Right ventricle myocardium inferior (tissue), 1 donor: ENCODE measurements around the gene ZYG11A. TPM values are rescaled to one million over a fixed set of nuclear protein-coding genes. Genes with fewer than 3 reads are reported as not detected.
"Not testable (repeated sequence)": the region's sequence is repeated elsewhere in the genome, so short reads cannot be mapped to it uniquely, and the experiment has no call there.

Experiments used
- ATAC-seq: fragments of 200-7000 bp; cut with Tn5 transposase; one replicate; pipeline ENCODE4 v1.9.1; 2020; ENCODE audit warnings: mild to moderate bottlenecking, moderate library complexity
- DNase-seq: peaks from one replicate; pipeline ENCODE4 v3.0.0; 2021; ENCODE audit errors: missing footprints
- intact Hi-C: fragments of 100-400 bp; cut with DNase I; formaldehyde crosslinking; loops from one replicate; pipeline ENCODE4 v1.11.0; 2022
- long read RNA-seq: library from polyadenylated mRNA; unstranded; transcript quantifications from one replicate; pipeline ENCODE4 v2.0.0, GENCODE V29; 2021
- total RNA-seq: library from RNA; stranded (reverse); fragmentation: NEBNext Ultra II Directional; extraction: Animal tissue kit (Norgen Biotek cat#: 25700); gene quantifications from one replicate; pipeline ENCODE4 v1.2.1, GENCODE V29; 2021
- donor health status: DM: no; HTN: yes; CAD: no; lungs with severe emphysema.

The ZYG11A gene
- not detected for total RNA-seq
- long read RNA-seq, result 0 reads

- peak; percentile 76 for DNase-seq
- peak; percentile 86 for ATAC-seq
Observed at GRCh38 chr1:52842643-52843310, at the start of gene ZYG11A. Gene ZYG11A (plus strand): TSS chr1:52842760. CDS start chr1:52842884, 124 bp downstream.

GRCh38 chr1:52793717-52794116 lies 48.8 kb upstream of the ZYG11A start:
- intact Hi-C loops, DNase-seq, ATAC-seq: not testable (repeated sequence)

More at GRCh38 chr1:52842643-52843310, at the start of gene ZYG11A:
- intact Hi-C loops, result no loop called here

- no peak for DNase-seq
- ATAC-seq, result no peak
- intact Hi-C loops, result no loop called here
Observed at GRCh38 chr1:52795464-52795863, 47.1 kb upstream of the ZYG11A start.

GRCh38 chr1:52798331-52798730 lies 44.2 kb upstream of the ZYG11A start:
- ATAC-seq (no peak), DNase-seq (no peak)
- intact Hi-C loops, result no loop called here

- intact Hi-C loops, result no loop called here
- DNase-seq (no peak), ATAC-seq (no peak)
Observed at GRCh38 chr1:52801011-52801410, 41.5 kb upstream of the ZYG11A start.

- DNase-seq, intact Hi-C loops, ATAC-seq: not testable (repeated sequence)
Observed at GRCh38 chr1:52804083-52804482, 38.5 kb upstream of the ZYG11A start.

- intact Hi-C loops, result no loop called here
- DNase-seq (no peak), ATAC-seq (no peak)
Observed at GRCh38 chr1:52814465-52814864, 28.1 kb upstream of the ZYG11A start.

GRCh38 chr1:52820830-52821229 lies 21.7 kb upstream of the ZYG11A start:
- DNase-seq, intact Hi-C loops, ATAC-seq: not testable (repeated sequence)

GRCh38 chr1:52825868-52826267 lies 16.7 kb upstream of the ZYG11A start:
- intact Hi-C loops, result no loop called here
- ATAC-seq, result no peak
- no peak for DNase-seq

GRCh38 chr1:52834798-52835197 lies 7.8 kb upstream of the ZYG11A start:
- intact Hi-C loops, result no loop called here

GRCh38 chr1:52836035-52836434 lies 6.5 kb upstream of the ZYG11A start:
- intact Hi-C loops, result no loop called here
- DNase-seq (no peak), ATAC-seq (no peak)

More at GRCh38 chr1:52834798-52835197, 7.8 kb upstream of the ZYG11A start:
- ATAC-seq (no peak), DNase-seq (no peak)

GRCh38 chr1:52839175-52839574 lies 3.4 kb upstream of the ZYG11A start:
- DNase-seq, ATAC-seq, intact Hi-C loops: not testable (repeated sequence)

GRCh38 chr1:52845119-52845518 lies 2.6 kb downstream of the ZYG11A start:
- DNase-seq, ATAC-seq, intact Hi-C loops: not testable (repeated sequence)

- ATAC-seq (no peak), DNase-seq (no peak)
- intact Hi-C loops, result no loop called here
Observed at GRCh38 chr1:52848423-52848822, 5.9 kb downstream of the ZYG11A start.

GRCh38 chr1:52850951-52851350 lies 8.4 kb downstream of the ZYG11A start:
- intact Hi-C loops, result no loop called here
- no peak for DNase-seq
- no peak for ATAC-seq

- DNase-seq (no peak), ATAC-seq (no peak)
- intact Hi-C loops, result no loop called here
Observed at GRCh38 chr1:52852854-52853253, 10.3 kb downstream of the ZYG11A start.

- DNase-seq (no peak), ATAC-seq (no peak)
- intact Hi-C loops, result no loop called here
Observed at GRCh38 chr1:52855584-52855983, 13.0 kb downstream of the ZYG11A start.

- intact Hi-C loops, result no loop called here
- ATAC-seq (no peak), DNase-seq (no peak)
Observed at GRCh38 chr1:52856026-52856425, 13.5 kb downstream of the ZYG11A start.

GRCh38 chr1:52857443-52857842 lies 14.9 kb downstream of the ZYG11A start:
- intact Hi-C loops, result no loop called here
- ATAC-seq, result no peak

GRCh38 chr1:52862666-52863458 lies 20.3 kb downstream of the ZYG11A start:
- intact Hi-C loops, result no loop called here
- ATAC-seq, result no peak
- DNase-seq, result no peak

More at GRCh38 chr1:52857443-52857842, 14.9 kb downstream of the ZYG11A start:
- DNase-seq, result no peak
